Nucleus accumbens (tissue), 56 donors: ENCODE measurements around the gene CACNA2D2.

Experiments used
- DNase-seq, 56 donors: peaks; one replicate each; lab custom pipeline; 2025; lab: John Stamatoyannopoulos, UW

CACNA2D2 gene

GRCh38 chr3:50470658-50471057 lies 32.8 kb downstream of the CACNA2D2 start:
- no peak for DNase-seq

DNA sequence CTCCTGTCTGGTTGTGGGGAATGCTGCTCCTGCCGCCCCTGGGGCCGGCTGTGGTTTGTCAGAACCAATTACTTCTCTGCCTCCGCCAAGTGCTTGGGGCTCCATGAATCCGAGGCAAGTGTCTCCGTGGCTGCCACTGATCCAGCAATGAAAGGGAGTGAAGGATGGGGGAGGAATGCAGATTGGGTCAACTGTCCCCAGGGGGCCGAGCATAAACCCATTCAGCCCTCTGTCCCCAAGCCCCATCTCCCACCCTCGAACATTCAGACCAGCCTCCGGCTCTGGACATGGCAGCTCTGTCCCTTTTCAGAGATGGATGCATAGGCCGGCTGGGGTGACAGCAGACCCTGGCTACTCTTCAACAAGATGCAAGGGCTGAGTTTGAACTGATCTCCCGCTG lies 35.5 kb downstream of the CACNA2D2 start:
- no peak for DNase-seq

- peak in 1 of 56 donors; percentile 5 for DNase-seq
Observed at GRCh38 chr3:50466177-50466576, 37.3 kb downstream of the CACNA2D2 start.

- DNase-seq = peak in 1 of 56 donors; percentile 14
Observed at GRCh38 chr3:50464569-50464968, 38.9 kb downstream of the CACNA2D2 start.

GRCh38 chr3:50459785-50460184 lies 43.6 kb downstream of the CACNA2D2 start:
- no peak for DNase-seq

DNA sequence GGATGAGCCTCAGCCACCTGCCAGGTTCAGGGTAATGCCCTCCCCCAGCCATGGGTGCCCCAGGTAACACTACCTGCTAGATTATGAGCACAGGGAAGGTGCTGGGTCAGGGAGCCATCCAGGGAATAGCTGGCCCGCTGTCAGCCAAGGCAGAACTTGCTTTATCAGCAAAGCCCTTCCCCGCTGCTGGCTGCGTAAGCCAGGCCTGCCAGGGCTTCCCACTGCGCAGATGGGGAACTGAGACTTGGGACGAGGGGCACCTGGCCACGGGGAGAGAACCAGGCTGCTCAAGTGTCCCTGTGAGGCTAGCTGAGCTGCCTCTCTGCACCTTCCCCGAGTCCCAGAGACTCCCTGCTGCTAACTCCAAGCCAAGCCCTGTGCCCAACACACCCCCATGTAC lies 45.4 kb downstream of the CACNA2D2 start:
- no peak for DNase-seq

DNA sequence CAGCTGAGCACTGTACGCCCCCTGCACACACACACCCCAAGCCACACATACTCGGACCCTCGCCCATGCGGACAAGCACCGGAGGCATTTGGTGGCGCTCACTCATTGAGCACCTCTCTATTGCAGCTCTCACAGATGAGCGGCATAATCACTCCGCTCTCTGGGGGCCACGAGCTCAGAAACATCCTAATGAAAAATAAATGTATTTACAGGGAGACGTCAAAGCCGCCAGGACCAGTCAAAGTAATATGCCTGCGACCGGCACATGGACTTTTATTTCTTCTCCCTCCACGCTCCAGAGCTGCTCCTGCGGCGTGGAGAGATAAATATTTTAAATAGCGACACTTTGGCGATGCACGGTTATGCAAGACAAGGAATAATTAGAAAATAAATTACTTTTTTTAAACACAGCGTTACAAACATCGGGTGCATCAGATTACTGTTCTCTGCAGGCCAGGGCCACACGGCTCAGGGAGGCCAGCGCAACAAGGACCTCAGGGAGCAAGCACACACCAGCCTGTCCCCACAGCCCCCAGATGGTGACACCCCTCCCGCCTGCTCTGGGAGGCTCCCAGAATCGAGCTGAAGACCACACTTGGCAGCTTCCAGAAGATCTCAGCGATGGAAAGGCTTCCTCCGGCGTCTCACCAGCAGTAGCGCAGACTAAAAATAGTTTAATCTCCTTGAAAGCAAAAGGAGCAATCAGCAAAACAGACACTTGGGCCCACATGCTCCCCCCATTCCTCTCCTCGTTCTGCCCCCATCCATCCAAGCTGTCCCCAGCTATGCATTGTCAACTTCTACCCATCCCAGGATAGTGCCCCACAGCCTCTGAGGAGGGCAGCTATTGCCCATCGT lies 48.0 kb downstream of the CACNA2D2 start:
- DNase-seq = no peak

DNA sequence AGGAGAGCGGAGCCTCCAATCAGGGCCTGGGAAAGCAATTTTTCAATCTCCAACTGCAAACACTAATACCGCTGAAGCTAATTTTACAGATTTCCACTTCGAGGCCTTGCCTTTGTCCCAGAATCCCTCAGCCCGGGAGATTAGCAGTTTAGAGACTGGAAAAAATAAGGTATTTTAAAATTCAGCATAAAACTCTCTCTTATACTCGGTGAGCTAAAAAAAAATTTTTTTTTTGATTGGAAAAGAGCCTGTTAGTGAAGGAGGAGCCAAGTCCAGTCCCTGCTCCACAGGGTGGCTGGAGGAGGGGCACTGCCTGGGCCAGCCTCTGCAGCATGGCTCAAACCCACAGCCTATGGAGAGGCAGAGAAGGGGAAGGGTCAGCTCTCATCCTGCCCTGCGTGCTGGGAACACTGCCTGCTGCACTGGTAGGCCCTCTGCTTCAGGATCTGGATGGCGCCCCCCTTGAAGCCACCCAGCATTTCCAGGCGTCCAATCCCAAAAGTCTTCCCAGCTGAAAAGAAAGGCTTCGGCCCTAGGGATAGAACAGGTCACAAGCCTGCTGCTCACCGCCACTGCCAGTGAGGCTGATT lies 48.9 kb downstream of the CACNA2D2 start:
- no peak for DNase-seq

GRCh38 chr3:50453907-50454306 lies 49.5 kb downstream of the CACNA2D2 start:
- DNase-seq = peak in 2 of 56 donors; percentile 5 to 14

DNA sequence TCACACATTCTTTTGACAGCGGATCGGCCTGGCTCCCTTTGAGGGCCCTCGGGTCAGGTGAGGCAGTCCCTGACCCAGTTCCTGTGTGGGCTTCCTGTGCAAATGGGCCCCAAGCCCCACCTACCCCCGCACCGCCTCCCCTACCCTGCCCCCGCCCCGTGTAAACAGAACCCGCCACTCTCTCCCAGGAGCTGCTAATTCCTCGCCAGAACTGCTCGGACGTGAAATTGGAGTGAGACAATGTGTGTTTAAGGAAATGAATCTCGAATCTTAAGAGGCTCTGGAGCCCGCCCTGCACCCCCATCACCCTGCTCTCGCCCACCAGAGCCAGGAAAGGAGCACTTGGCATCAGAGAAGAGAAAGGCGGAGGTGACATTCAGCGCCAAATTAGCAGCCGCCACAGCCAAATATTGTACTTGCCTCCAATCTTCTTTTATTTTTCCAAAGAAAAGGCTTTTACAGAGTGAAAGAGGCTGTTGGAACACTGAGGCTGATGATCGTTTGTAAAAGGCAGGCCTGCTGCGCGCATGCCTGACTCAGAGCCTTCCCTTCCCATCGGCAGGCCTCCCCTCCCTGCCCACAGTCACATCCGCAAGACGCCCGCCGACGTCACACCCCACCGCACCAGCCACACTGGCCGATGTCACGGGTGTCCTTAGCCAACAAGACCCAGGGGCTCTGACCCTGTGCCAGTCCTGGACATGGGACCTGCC lies 53.1 kb downstream of the CACNA2D2 start:
- peak in 43 of 56 donors; percentile 4 to 83 (median 56) for DNase-seq

DNA sequence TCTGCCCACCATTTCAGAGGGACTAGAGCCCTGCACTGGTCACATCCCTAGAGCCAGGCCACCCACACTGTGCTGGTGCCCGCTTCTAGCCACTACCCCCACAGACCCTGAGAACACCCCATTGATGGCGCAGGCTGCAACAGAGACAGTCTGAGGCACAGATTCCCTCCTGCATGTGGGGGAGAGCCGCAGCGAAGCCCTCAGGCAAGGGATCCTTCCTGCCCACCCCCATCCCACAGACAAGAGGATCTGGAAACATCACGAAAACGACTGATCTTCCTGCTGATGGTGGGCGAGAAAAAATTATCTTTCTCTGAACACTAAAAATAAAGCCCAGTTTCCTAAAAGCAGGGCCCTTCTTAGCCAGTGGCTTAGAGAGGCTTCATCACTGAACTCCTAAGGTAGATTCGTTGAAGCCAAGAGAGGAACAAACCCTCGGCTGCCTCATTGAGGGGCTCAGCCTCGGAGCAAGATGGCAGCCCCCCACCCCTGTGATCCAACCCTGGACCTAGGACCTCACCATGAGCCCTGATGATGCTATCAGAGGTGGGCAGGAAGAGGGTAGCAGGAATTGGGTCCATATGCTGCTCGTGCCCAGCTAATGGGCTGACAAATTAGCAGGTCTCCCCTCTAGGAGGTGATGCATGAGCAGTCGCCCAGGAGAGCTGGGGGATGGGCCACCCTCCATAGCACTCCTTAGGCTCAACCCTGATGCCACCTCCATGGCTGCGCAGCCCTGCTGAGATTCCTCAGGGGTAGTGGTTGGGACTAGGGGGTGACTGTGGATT lies 54.5 kb downstream of the CACNA2D2 start:
- peak in 8 of 56 donors; percentile 10 to 57 (median 24) for DNase-seq

DNA sequence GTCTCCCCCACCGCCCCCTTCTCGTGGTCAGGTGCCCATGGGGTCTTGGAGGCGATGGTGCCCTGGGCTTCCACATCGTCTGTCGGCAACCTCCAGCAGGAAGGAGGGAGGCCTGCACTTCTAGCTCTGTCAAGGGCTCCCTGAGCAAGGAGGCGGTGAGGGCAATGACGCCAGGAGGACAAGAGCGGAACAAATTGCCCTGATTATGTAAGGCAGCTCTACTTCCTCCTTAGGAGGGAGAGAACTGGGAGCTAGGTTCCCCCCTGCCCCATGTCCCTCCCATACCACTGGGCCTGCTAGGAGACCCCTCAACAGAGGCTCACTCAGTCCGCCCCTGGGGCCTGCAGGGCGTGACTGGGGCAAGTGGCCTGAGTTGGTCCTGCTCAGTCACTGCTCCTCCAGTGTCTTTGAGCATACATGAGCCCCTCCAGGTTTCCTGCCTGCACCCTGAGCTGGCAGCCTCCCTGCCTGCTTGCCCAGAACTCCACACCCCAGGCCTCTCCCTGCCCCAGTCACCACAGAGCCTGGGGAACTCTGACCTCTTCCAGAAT lies 56.1 kb downstream of the CACNA2D2 start:
- no peak for DNase-seq

- no peak for DNase-seq
Observed at GRCh38 chr3:50445919-50446318, 57.5 kb downstream of the CACNA2D2 start.

GRCh38 chr3:50444782-50445181 lies 58.7 kb downstream of the CACNA2D2 start:
- DNase-seq = no peak

- DNase-seq = no peak
Observed at GRCh38 chr3:50444213-50444612, 59.2 kb downstream of the CACNA2D2 start.

DNA sequence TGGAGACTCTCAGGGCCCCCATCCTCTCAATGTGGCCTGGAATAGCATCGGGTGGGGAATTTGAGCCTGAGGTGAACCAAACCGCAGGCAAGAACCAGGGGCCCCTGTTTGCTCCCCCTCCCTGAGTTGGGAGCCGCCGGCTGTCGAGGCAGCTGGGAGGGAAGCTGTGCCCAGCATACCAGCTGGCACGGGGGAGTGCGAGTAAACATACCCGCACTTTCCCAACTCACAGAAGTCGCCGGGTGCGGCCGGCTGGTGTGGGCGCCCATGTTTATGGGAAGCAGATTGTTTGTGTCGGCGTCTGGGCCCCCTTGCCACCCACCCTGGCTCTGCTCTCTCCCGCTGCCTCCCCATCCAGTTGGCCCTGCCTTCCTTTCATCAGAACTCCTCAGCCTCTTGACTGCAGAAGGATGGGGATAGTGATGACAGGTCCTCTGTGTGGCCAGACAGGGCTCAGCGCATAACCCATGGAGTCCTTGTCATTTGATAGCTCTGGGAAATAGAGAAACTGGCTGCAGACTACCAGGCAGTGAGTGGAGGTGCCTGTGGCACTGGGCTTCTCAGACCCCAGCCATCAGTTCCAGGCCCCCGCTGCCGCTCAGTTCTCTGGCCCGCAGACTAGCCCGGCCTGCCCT lies 60.4 kb downstream of the CACNA2D2 start:
- DNase-seq = peak in 9 of 56 donors; percentile 4 to 32 (median 18)

- DNase-seq = no peak
Observed at GRCh38 chr3:50441424-50442217, 61.8 kb downstream of the CACNA2D2 start.

GRCh38 chr3:50436114-50436674 lies 67.2 kb downstream of the CACNA2D2 start:
- DNase-seq = peak in 31 of 56 donors; percentile 10 to 72 (median 31)
